ENCODE measurements around the gene BNC1.

Gene BNC1

DNA sequence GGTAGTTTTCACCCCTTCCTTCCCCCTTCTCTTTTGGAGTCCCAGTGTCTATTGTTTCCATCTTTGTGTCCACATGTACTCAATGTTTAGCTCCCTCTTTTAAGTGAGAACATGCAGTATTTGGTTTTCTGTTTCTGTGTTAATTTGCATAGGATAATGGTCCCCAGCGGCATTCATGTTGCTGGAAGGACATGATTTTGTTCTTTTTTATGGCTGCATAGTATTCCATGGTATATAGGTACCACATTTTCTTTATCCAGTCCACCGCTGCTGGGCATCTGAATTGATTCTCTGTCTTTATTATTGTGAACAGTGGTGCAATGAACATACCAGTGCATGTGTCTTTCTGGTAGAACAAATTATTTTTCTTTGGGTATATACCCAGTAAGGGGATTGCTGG is 69.2 kb downstream of the BNC1 start:
- DNase-seq (ENCODE audit: insufficient read length, low spot score) = no peak
- TF ChIP-seq POLR2A (IDR thresholded peaks at IDR 0.05; ENCODE audit: low read depth, low read length) (no peak), TAF1 (IDR thresholded peaks at IDR 0.05; ENCODE audit: low read depth, low read length) (no peak), PAX5 (IDR thresholded peaks at IDR 0.05; ENCODE audit: insufficient read depth, low read length, severe bottlenecking) (no peak), POLR2AphosphoS5 (IDR thresholded peaks at IDR 0.05; ENCODE audit: low read depth, low read length) (no peak)
- FAIRE-seq = no peak

DNA sequence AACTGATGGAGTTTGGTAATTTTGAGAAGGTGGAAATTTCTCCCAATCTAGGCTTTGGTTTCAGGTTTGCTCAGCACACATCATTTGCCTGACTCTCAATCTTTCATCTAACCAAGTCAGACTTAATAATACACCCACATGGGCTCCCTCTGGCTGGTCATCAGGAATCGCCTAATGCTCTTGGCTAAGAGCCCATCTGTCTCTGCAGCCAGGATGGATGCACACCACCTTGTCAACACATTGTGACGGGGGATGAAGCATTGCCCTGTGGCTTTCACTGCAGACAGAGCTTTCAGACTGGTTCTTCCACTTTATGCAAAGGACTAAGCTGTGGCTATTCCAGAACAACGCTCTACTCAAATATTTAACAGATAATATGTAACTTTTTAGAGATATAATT is 73.8 kb downstream of the BNC1 start:
- TF ChIP-seq TAF1 (IDR thresholded peaks at IDR 0.05; ENCODE audit: low read depth, low read length) (no peak), SPI1 (IDR thresholded peaks at IDR 0.05; ENCODE audit: low read depth, low read length) (no peak), POLR2AphosphoS5 (IDR thresholded peaks at IDR 0.05; ENCODE audit: low read depth, low read length) (no peak), POLR2A (IDR thresholded peaks at IDR 0.05; ENCODE audit: low read depth, low read length) (no peak), PAX5 (IDR thresholded peaks at IDR 0.05; ENCODE audit: insufficient read depth, low read length, severe bottlenecking) (no peak), POU2F2 (IDR thresholded peaks at IDR 0.05; ENCODE audit: low read depth, low read length) (no peak)
- FAIRE-seq (peak; percentile 23), DNase-seq (ENCODE audit: insufficient read length, low spot score) (no peak)

DNA sequence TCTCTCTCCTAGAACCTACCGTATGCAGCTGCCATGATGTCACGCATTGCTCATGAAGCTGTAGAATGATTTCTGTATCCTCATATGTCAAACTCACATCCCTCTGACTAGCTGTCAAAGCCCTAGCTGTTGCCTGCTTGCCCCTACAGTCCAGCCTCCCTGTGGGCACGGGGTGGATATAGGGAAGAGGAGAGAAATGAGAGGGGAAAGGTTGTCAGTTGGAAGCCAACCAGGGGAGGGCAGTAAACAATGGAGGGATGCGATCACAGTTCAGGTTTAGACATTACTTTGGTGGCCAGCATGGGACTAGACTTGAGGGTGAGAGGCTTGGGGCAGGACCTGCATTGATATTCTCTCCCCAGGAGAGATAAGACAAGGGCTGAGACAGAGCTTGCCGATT is 75.1 kb downstream of the BNC1 start:
- FAIRE-seq = no peak
- TF ChIP-seq POLR2A (IDR thresholded peaks at IDR 0.05; ENCODE audit: low read depth, low read length) = no peak
- TF ChIP-seq TAF1 (IDR thresholded peaks at IDR 0.05; ENCODE audit: low read depth, low read length) = no peak
- no peak for DNase-seq (ENCODE audit: insufficient read length, low spot score)

DNA sequence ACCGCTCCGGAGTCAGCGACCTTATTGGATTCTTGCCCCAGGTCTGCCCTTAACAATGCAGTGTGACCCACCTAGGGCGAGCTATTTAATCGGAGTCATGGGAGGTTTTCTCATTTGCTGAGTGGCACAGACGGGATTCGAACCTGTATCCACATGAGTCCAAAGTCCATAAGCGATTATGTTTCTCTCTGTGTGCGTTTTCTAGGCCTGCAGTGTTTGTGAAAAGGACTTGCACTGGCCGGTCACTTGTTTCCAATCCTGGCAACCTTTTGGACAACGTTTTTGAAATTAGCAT is 76.2 kb downstream of the BNC1 start:
- TF ChIP-seq POLR2AphosphoS5 (IDR thresholded peaks at IDR 0.05; ENCODE audit: low read depth, low read length) = no peak
- TF ChIP-seq POLR2A (IDR thresholded peaks at IDR 0.05; ENCODE audit: low read depth, low read length) = no peak
- no peak for TF ChIP-seq TAF1 (IDR thresholded peaks at IDR 0.05; ENCODE audit: low read depth, low read length)
- no peak for TF ChIP-seq POU2F2 (IDR thresholded peaks at IDR 0.05; ENCODE audit: low read depth, low read length)
- TF ChIP-seq PAX5 (IDR thresholded peaks at IDR 0.05; ENCODE audit: insufficient read depth, low read length, severe bottlenecking) = no peak
- TF ChIP-seq SPI1 (IDR thresholded peaks at IDR 0.05; ENCODE audit: low read depth, low read length) = no peak
- DNase-seq (ENCODE audit: insufficient read length, low spot score) (no peak), FAIRE-seq (no peak)

- FAIRE-seq (peak; percentile 38), DNase-seq (ENCODE audit: insufficient read length, low spot score) (peak; percentile 59)
- no peak for TF ChIP-seq TAF1 (IDR thresholded peaks at IDR 0.05; ENCODE audit: low read depth, low read length)
- no peak for TF ChIP-seq PAX5 (IDR thresholded peaks at IDR 0.05; ENCODE audit: insufficient read depth, low read length, severe bottlenecking)
- TF ChIP-seq POLR2AphosphoS5 (IDR thresholded peaks at IDR 0.05; ENCODE audit: low read depth, low read length) = no peak
- no peak for TF ChIP-seq POU2F2 (IDR thresholded peaks at IDR 0.05; ENCODE audit: low read depth, low read length)
- no peak for TF ChIP-seq SPI1 (IDR thresholded peaks at IDR 0.05; ENCODE audit: low read depth, low read length)
- no peak; the same call in 1 of the 2 replicates for TF ChIP-seq POLR2A (IDR thresholded peaks at IDR 0.05; ENCODE audit: low read depth, low read length)
Observed at GRCh38 chr15:83207660-83208366, 76.7 kb downstream of the BNC1 start, which contains the start of gene HDGFL3. HDGFL3 (minus strand) TSS chr15:83207823; CDS start chr15:83207414, 409 bp downstream.

GRCh38 chr15:83207009-83207659 is 77.3 kb downstream of the BNC1 start:
- TF ChIP-seq POU2F2 (IDR thresholded peaks at IDR 0.05; ENCODE audit: low read depth, low read length) (no peak), POLR2AphosphoS5 (IDR thresholded peaks at IDR 0.05; ENCODE audit: low read depth, low read length) (no peak), SPI1 (IDR thresholded peaks at IDR 0.05; ENCODE audit: low read depth, low read length) (no peak), PAX5 (IDR thresholded peaks at IDR 0.05; ENCODE audit: insufficient read depth, low read length, severe bottlenecking) (no peak), POLR2A (IDR thresholded peaks at IDR 0.05; ENCODE audit: low read depth, low read length) (no peak), TAF1 (IDR thresholded peaks at IDR 0.05; ENCODE audit: low read depth, low read length) (no peak)
- FAIRE-seq (peak; percentile 33), DNase-seq (ENCODE audit: insufficient read length, low spot score) (peak; percentile 44)

- TF ChIP-seq TAF1 (IDR thresholded peaks at IDR 0.05; ENCODE audit: low read depth, low read length) (no peak), POLR2A (IDR thresholded peaks at IDR 0.05; ENCODE audit: low read depth, low read length) (no peak), POLR2AphosphoS5 (IDR thresholded peaks at IDR 0.05; ENCODE audit: low read depth, low read length) (no peak), PAX5 (IDR thresholded peaks at IDR 0.05; ENCODE audit: insufficient read depth, low read length, severe bottlenecking) (no peak), SPI1 (IDR thresholded peaks at IDR 0.05; ENCODE audit: low read depth, low read length) (no peak), POU2F2 (IDR thresholded peaks at IDR 0.05; ENCODE audit: low read depth, low read length) (no peak)
Observed at GRCh38 chr15:83206526-83207008, 77.9 kb downstream of the BNC1 start.

More at GRCh38 chr15:83206526-83207008, 77.9 kb downstream of the BNC1 start:
- FAIRE-seq = no peak
- peak; percentile 12 for DNase-seq (ENCODE audit: insufficient read length, low spot score)
